Stimulated activated CD8-positive, alpha-beta memory T cell treated with anti-CD3 and anti-CD28 coated beads, Interleukin-7, amount 100 ng/mL, for 1 hour (primary cell): ENCODE measurements around the gene ACOX1.

Source experiments
- DNase-seq, 2 donors: peaks; one replicate each; pipeline ENCODE4 v3.0.0-alpha.2; 2020; ENCODE audit warnings: low read depth in 2 of 2

The ACOX1 gene

DNA sequence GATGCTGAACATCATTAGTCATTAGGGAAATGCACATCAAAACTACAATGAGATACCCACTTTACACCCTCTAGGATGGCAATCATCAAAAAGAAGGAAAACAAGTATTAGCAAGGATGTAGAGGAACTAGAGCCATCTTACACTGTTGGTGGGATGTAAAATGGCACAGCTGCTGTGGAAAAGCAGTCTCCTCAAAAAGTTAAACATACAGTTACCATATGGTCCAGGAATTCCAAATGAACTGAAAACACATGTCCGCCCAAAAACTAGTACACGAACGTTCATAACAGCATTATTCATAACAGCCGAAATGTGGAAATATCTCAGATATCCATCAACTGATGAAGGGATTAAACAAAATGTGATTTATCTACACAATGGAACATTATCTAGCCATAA, 45.2 kb downstream of the ACOX1 start:
- no peak for DNase-seq

DNA sequence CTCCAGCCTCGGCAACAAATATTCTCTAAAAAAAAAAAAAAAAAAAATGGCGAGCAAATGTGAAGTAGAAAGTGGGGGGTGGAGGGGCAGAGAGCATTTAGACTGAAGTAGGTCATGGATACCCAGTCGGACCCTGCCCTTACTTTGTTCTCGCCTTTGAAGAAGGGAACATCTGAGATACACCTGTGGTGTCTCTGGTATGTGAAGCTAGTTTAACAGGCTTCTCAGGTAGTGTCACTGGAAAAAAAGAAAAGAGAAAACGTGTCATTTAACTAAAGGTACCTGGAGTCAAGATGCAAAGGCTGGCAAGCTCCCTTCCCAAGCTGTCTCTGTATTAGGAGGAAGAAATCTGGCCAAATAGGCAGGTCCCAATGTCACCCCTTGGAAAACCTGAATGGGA, 46.1 kb downstream of the ACOX1 start:
- DNase-seq: no peak

DNA sequence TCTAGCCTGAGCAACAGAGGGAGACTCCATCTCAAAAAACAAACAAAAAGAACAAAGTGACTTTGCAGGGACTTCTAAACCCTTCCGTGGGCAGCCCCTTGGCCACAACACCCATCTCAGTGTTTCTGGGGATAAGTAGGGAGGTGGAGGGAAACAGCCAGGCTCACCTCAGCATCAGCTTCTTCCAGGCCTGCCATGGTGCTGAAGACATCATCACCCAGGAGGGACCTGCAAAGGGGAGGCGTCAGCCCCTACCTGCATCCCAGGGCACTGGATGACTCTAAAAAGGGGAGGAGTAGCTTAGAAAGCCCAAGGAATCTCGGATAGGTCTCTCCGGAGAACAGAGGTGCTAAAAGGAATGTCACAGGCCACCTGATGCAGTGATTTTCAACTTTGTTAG, 47.9 kb downstream of the ACOX1 start:
- no peak for DNase-seq

DNA sequence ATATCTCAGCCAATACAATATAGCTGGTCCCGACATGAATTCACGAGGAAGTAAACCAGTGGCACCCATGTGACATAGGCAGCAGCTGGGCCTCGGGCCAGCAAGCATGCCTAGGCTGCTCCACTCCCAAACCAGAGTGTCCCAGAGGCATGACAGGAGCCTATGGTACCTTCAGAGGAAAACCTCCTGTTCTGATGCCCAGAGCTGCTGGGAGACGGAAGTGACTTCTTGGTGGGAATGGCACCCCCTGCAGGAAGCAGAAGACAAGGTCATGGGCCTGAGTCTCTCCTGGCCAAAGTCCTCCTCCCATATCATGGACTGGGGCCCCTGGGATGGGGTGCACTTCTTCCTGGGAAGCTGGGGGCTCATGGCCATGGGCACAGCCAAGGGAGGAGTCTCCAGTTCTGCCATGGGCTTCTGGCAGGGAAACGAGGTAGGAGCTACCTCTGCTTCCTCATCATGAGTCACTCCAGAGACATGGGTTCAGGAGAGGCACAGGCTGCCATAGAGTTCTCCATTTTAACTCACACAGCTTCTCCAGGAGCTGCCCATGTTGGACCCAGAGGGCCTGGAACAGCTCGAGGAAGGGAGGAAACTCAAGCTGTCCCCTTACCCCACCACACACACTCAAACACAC, 51.6 kb downstream of the ACOX1 start:
- no peak for DNase-seq

DNA sequence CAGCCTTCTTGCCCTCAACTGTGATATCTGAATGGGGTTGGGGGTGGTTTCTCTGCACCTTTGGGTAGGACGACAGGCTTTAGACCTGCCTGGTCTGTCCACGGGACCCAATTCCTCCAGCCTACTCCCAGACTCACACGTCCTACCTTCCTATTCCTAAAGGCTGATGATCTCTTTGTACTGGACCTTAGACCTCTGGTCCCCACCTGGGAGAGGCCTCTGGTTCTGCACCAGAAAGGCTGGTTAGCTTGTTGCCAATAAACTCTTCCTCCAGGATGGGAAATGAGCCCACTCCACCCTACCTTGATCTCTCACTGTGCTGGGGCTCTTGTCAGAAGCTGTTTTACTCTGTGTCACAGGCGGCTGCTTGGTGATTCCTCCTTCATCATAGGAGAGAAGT, 52.5 kb downstream of the ACOX1 start:
- no peak for DNase-seq

DNA sequence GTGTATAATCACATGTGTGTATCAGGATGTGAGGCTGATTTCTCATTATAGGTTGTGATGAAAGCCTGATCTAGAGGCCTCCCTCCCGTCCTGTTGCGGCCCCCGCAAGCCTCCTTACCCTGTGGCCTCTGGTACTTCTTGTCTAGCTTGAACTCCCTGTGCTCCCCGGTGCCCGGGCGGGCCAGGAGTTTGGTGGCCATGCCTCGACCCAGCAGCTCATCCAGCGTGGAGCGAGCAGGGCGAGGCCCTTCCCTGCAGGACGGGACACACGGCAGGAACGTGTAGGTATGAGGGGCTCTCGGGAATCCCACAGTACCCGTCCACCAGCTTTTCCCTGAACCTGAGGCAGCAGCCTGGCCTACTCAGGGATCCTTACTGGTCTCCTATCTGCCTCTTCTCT, 53.1 kb downstream of the ACOX1 start:
- DNase-seq: no peak

DNA sequence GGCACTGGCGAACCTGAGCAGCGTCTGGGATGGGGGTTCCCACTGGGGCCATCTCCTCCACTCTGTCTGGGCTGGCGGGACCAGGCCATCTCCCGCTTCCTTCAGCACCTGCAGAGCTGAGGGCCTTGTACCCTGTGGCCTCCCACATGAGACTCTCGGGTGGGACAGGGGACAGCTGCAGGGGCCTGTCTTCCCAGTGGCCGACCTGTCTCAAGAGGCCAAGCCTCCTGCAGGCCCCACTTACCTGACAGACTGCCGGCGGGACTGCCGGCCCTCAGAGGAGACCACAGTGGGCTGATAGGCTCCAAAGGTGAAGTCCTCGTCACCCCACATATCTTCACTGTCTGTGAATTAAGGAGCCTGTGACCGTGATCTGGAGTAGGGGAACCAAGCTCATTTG, 53.9 kb downstream of the ACOX1 start:
- DNase-seq: no peak

DNA sequence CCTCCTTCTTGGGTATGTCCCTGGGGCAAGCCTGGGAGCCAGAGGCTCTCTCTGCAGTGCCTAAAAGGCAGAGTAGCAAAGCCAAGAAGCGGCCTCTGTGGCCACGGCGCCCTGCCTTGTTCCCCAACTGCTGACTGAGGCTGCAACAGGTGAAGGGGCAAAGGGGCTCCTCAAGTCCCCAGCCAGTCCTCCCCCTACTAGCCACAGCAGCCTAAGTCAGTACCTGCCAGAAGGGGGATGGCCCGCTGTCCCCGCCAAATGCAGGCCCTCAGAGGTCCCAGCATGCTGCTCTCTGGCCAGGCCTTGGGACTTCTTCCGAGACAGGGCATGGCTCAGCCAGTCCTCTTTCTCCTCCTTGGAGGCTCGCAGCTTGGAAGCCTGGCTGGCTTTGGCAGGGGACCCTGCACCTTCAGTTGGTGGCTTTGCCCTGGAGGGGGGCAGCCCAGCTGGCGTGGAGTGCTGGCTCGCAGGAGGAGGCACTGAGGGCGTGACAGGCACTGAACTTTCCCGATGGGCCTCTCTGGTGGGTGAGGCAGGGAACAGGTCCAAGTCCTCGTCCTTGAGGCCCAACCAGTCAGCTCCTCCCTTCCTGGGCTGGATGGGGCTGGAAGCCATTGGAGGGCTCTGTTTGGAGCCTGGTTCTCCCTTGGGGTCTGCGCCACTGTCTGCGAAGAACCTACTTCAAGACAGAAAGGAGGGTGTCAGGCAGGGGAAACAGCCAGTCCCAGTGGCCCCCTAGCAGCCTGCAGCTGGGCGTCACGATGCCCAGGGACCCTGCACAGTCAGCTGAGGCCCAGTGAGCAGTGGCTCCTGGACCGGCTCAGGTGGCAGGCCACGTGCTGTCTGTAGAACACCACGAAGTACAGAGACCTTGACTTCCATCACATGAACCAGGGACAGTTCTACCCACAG, 55.7 kb downstream of the ACOX1 start:
- DNase-seq: no peak

DNA sequence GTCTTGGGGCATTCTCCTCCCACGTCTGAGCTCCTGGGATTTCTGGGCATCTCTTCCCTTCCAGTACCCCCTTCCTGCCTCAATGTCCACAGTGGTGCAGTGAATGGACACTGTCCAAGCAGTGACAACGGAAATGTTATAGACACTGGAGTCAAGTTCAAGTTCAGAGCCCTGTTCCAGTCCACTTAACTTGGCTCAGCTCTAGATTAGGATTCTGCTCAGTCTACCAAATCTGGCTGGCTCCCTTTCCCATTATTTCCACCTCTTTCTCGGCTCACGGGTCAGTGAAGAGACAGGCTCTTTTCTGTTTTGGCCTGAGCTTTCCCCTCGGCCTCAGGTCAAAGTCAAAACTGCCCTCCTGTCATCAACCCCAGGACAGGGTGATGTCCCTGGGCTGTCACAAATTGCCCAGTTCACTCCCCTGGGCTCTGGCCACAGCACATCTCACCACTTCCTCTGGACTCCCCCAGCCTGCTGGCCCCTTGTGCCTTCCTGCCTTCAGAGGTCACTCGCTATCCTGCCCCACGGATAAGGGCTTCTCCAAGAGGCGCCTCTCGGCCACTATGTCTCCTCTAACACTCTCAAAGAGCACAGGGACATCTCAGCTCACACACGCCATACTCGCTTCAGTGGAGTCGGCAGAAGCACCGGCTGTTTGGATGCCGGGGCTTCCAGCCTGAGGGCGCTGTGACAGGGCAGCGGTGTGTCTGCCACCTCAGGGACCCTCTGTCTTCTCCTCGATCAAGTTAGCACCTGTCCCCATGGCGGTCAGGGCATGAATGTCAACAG, 56.6 kb downstream of the ACOX1 start:
- DNase-seq: no peak

DNA sequence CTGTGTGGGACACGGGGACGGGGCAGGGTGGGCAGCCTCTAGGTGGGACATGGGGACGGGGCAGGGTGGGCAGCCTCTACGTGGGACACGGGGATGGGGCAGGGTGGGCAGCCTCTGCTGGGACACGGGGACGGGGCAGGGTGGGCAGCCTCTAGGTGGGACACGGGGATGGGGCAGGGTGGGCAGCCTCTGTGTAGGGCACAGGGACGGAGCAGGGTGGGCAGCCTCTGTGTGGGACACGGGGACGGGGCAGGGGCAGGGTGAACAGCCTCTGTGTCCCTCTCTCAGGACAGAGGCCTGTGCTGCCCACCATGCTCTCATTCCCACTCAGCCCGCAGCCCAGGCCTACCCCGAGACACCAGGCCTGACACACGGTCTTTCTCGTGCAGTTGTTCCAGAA, 57.4 kb downstream of the ACOX1 start:
- no peak for DNase-seq

DNA sequence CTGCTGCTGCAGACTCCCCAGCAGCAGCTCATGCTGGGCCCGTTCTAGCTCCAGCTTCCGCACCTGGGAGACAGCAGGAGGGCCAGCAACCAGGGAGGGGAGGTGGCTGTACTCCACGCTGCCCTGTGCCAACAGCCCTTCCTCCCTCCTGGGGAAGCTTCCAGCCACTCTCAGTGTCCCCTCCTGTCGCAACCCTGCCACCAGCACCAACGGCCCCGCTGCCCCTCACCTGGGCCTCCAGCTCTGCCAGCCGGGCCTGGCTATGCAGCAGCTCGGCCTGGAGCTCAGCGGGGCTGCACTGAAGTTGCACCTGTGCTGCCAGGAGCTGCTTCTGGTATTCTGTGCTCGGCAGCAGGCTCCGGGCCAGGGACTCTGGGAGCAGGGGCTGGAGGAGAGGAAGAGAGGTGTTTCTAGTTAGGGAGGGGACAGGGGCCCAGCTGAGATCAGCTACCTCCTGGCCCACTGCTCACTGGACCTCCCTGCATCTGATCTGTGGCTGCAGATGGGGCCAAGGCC, 58.9 kb downstream of the ACOX1 start:
- no peak for DNase-seq

DNA sequence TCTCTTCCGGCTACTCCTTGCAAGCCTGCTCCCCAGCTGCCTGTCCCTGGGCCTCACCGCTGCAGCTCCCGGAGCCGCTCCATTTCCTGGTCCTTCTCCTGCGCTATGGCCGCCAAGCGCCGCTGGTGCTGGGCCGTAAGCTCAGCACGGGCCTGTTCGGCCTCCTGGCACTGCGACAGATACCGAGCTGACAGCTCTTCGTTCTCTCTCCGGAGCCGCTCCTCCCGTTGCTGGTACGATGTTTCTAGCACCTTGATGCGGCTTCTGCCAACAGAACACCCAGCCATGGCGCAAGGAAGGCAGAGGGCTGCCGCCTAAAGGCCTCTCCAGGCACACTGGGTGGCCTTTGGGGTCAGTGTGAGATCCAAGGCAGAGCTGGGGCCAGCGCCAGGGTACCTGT, 59.4 kb downstream of the ACOX1 start:
- no peak for DNase-seq

DNA sequence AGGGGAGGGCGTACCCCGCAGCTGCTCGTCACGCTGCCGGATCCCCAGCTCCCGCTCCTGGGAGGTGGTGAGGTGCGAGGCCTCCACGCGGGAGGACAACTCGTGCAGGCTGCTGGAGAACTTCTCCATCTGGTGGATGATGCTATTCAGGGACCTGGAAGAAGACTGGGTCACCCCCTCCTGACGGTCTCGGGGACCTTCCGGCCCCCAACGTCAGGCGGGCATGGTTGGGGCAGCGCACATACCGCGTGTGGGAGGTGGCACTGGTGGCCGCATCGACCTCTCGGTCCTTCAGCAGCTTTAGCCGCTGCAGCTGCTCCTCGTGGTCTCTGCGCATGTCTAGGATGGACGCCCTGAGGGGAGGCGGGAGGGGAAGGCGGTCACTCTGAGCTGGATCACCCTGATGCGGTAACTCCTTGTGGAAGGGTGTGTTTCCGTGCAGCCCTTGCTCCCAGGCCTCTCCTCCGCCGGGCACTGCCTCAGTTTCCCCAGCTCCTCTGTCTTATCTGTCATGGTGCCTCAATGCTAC, 61.0 kb downstream of the ACOX1 start:
- DNase-seq: no peak

DNA sequence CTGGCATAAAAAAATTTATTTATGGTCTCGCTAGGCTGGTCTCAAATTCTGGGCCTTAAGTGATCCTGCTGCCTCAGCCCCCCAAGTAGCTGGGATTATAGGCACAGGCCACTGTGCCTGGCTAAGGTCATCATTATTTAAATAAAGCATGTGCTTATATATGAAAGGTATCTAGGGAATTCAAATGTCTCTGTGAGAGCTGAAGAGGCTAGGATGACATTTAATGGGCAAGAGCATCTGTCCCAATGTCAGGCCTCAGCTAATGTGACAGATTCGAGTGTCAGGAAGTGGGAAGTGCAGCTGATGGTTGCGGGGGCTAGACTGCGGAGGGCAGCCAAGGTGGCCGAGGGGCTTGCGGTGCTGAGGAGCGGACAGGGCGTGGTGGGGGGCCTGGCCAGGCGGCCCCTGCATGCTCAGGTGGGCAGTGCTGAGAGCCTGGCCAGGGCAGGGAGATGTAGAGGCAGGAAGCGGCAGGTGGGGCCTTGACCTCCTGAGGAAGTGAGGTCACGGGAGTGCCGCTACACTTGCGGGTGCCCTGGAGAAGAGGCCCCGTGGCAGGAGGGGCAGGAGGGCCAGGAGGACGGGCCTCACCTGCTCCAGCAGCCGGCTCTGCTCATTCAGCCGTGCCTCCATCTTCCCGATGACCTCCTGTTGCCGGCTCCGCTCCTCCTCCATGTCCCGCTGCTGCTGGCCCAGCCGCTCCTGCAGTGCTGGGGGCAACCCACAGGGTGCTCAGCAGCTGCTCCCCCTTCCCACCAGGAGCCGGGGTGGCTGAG, 61.6 kb downstream of the ACOX1 start:
- DNase-seq: no peak

DNA sequence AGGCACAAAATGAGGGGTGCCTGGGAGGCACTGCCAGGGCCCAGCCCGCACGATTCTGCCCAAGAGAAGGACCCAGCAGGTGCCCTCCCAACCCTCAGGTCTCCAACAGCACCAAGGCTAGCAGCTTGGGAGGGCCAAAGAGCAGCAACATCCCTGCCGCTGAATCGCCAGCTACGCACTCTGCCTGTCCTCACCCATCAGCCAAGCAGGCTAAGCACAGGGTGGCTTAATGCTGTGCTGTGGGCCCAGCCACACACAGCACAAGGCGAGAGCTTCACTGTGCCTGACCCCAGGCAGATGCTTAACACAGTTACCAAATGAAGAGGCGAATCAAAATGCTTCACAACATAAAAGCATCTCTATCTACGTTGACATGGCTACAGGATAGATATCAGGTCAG, 63.7 kb downstream of the ACOX1 start:
- no peak for DNase-seq

DNA sequence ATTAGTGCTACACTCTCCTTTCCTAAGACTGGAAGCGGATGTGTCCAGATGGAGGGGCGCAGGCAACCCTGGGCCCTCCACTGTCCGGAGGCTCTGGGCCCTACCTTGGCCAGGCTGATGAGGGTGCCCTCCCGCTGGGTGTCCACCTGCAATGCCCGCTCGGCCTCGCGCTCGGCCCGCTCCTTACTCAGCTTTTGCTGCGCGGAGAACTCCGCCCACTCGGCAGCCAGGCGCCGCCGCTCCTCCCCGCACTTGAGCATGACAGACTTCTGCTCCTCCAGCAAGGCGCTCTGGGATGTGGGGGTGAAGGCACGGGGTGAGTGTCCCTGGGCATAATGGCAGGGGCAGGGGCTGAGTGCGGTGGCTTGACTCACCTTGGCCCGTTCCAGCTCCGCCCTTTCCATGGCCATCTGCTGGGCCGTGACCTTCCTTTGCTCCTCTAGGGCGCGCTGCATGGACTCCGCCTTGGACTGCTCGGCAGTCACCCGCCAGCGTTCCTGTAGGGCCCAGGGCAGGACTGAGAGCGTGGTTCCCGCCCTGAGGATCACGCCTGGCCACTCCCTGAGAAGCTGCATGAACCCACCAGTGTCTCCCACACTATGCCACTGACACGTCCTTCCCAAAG, 64.2 kb downstream of the ACOX1 start:
- DNase-seq: no peak

DNA sequence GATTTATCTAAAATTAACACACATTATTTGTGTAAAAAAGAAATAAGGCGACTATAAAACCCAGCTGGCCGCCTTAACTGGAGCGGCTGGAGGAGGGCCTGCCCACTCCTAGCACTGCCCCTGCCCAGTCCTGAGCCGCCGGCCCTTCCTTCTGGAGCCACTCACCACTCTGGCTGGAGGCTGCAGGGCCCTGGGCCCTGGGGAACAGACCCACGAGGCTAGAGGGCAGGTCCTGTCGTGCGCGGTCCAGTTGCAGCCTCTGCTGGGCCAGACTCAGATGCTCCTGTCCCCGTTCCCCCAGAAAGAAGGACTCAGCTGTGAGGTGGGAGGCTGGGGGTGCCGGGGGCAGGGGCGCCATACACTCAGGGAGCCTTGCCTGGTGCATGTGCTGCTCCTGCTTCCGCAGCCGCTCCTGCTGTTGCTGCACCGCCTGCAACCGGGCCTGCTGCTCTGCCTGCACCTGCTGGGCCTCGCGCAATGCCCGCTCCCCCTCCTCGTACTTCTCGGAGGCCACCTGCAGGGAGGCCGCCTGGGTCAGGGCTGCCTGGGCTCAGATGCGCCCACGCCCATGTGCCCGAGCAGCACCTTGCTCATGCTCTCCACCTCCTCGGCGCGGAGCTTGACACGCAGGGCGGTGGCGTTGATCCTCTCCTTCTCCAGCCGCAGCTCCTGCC, 65.3 kb downstream of the ACOX1 start:
- no peak for DNase-seq

DNA sequence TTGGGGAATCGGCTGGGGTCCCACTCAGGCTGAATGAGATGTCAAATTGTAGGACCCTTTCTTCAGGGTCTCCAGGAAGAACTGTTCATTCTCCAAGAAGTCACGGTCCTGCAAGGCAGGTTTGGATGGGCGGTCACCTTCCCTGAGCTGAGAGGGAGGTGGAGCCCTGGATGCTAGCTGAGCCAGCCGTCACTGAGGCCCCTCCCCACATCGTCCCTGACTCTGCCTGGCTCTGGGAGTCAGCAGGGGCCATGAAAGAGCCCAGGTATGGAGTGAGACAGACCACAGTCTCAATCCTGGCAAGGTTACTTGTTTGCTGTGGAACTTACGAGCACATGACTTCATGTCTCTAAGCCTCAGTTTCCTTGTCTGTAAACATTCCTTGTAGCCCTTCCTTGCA, 68.3 kb downstream of the ACOX1 start:
- no peak for DNase-seq

DNA sequence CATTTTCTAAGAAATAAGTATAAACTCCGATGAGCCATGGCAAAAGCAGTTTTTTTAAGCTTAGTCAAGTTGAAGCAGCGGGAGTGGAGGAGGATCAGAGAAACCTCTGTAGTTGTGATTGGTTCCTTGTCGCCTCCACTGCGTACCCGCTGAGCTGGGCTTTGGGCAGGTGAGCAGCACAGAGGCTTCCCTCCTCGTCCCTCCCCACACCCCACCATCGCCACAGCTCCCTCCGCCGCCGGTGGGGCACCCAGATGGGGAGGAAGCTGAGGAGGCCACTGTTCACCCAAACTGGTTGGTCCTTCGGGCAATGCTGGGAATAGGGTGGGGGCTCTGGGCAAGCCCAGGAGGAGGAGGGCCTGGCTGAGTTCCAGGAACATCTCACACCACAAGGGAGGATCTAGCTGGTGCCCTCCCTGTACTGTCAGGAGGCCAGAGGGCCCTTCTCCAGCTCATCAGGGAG, 69.1 kb downstream of the ACOX1 start:
- no peak for DNase-seq
